ENCODE data around the gene ANKRD62. TPM values are rescaled to one million over a fixed set of nuclear protein-coding genes. Genes with fewer than 3 reads are reported as not detected.
A peak's percentile ranks its signal among the peaks of the same experiment; 100 is the strongest.

ANKRD62 gene
- total and polyA plus RNA-seq, 10 donors = not detected

GRCh38 chr18:12087471-12088025, 6.1 kb upstream of the ANKRD62 start:
- Histone ChIP-seq H3K27me3 (replicated peaks in 1 of 7) (no peaks in the 10 kb centered on the region), H3K9me3 (no peaks in the 10 kb centered on the region), H3K36me3 (no peaks in the 10 kb centered on the region), H3K4me3 (no peak overlapping the region), H3K27ac (no peak overlapping the region), H3K4me1 (no peaks in the 10 kb centered on the region)
- 79 to 92% (median 85%) methylated on average over 3 of the region's 3 CpGs for WGBS, 5 donors
- intact Hi-C loops (cut with DNase I; ENCODE audit: low total_unique reads) = no loop called here
- no peak for DNase-seq
- TF ChIP-seq CTCF (IDR thresholded peaks at IDR 0.05 in 8 of 11, conservative IDR thresholded peaks at IDR 0.05 in 3 of 11) (no peak), POLR2AphosphoS5 (IDR thresholded peaks at IDR 0.05) (no peak), POLR2A (IDR thresholded peaks at IDR 0.05) (no peak)

GRCh38 chr18:12088096-12088495, 5.5 kb upstream of the ANKRD62 start:
- no peak for TF ChIP-seq CTCF (IDR thresholded peaks at IDR 0.05 in 8 of 11, conservative IDR thresholded peaks at IDR 0.05 in 3 of 11)
- peaks cover 0 to 2% (median 0%) of the 10 kb centered on the region in 7 donors for H3K27me3 ChIP-seq (replicated peaks in 1 of 7)
- intact Hi-C loops (cut with DNase I; ENCODE audit: low total_unique reads) = no loop called here
- no peaks in the 10 kb centered on the region for H3K36me3 ChIP-seq
- H3K9me3 ChIP-seq = no peaks in the 10 kb centered on the region
- no peak overlapping the region for H3K27ac ChIP-seq
- WGBS, 5 donors = 75 to 92% (median 90%) methylated on average over 4 of the region's 4 CpGs
- no peak for DNase-seq
- no peak overlapping the region for H3K4me3 ChIP-seq
- no peaks in the 10 kb centered on the region for H3K4me1 ChIP-seq

GRCh38 chr18:12088731-12089375, 4.8 kb upstream of the ANKRD62 start:
- peaks cover 0 to 6% (median 0%) of the 10 kb centered on the region in 8 donors for H3K9me3 ChIP-seq
- H3K27me3 ChIP-seq (replicated peaks in 1 of 7) = peaks cover 0 to 2% (median 0%) of the 10 kb centered on the region in 7 donors
- DNase-seq = peak; percentile 72
- no peaks in the 10 kb centered on the region for H3K36me3 ChIP-seq
- no peaks in the 10 kb centered on the region for H3K4me1 ChIP-seq
- TF ChIP-seq POLR2A (IDR thresholded peaks at IDR 0.05) = no peak
- TF ChIP-seq CTCF (IDR thresholded peaks at IDR 0.05 in 8 of 11, conservative IDR thresholded peaks at IDR 0.05 in 3 of 11) = no peak
- TF ChIP-seq POLR2AphosphoS5 (IDR thresholded peaks at IDR 0.05) = no peak
- no peak overlapping the region for H3K4me3 ChIP-seq
- intact Hi-C loops (cut with DNase I; ENCODE audit: low total_unique reads) = no loop called here
- H3K27ac ChIP-seq = no peak overlapping the region
- 75 to 82% (median 78%) methylated on average over 5 of the region's 5 CpGs for WGBS, 5 donors

GRCh38 chr18:12091538-12092141, 2.0 kb upstream of the ANKRD62 start:
- WGBS, 5 donors = 84 to 91% (median 89%) methylated on average over 8 to 9 of the region's 9 CpGs
- intact Hi-C loops (cut with DNase I; ENCODE audit: low total_unique reads) = no loop called here

More at GRCh38 chr18:12091538-12092141, 2.0 kb upstream of the ANKRD62 start:
- Histone ChIP-seq H3K4me1 (no peaks in the 10 kb centered on the region), H3K36me3 (no peaks in the 10 kb centered on the region), H3K27ac (no peak overlapping the region), H3K9me3 (peaks cover 0 to 6% (median 0%) of the 10 kb centered on the region in 8 donors), H3K27me3 (replicated peaks in 1 of 7) (peaks cover 0 to 2% (median 0%) of the 10 kb centered on the region in 7 donors), H3K4me3 (no peak overlapping the region)
- DNase-seq = no peak
- TF ChIP-seq POLR2A (IDR thresholded peaks at IDR 0.05) (no peak), CTCF (IDR thresholded peaks at IDR 0.05 in 8 of 11, conservative IDR thresholded peaks at IDR 0.05 in 3 of 11) (no peak), POLR2AphosphoS5 (IDR thresholded peaks at IDR 0.05) (no peak)

Data from spleen (tissue), 11 donors.